ENCODE data around the gene TMEM158.

GRCh38 chr3:45204136-45204535 lies 22.0 kb downstream of the TMEM158 start:
- no peak for TF ChIP-seq CTCF (IDR thresholded peaks at IDR 0.05)
- TF ChIP-seq POLR2A (IDR thresholded peaks at IDR 0.05), result no peak

All from testis (tissue), 2 donors.